H1 (cell line): Measurements from ENCODE around the gene ABCA6.

Experiments used
- CEBPB ChIP-seq: IDR thresholded peaks from 2 replicates; pipeline ENCODE4 v1.6.1; 2012; ENCODE audit warnings: low read depth, low read length
- CTCF ChIP-seq, 3 experiments: IDR thresholded peaks; 1 replicate in 2 of 3; 2 replicates in 1 of 3; pipeline versions ENCODE4 v1.5.1 to v1.6.1; 2011; ENCODE audit warnings: low read length in 3 of 3, mild to moderate bottlenecking in 3 of 3, inconsistent platforms in 2 of 3, low read depth in 1 of 3, moderate library complexity in 1 of 3; ENCODE audit not compliant: insufficient read depth in 1 of 3; ENCODE audit errors: control extremely low read depth in 1 of 3
- EGR1 ChIP-seq: IDR thresholded peaks from 2 replicates; pipeline ENCODE4 v1.6.1; 2011; ENCODE audit warnings: low read depth, low read length, borderline replicate concordance
- JUND ChIP-seq: IDR thresholded peaks from 2 replicates; pipeline ENCODE4 v1.6.1; 2011; ENCODE audit warnings: mild to moderate bottlenecking, improper control_type of control experiment, low read length
- MAFK ChIP-seq: IDR thresholded peaks from 2 replicates; pipeline ENCODE4 v1.6.1; 2012; ENCODE audit warnings: low read depth, mild to moderate bottlenecking, improper control_type of control experiment, low read length
- POLR2A ChIP-seq, 2 experiments: IDR thresholded peaks; 1 replicate in 1 of 2; 2 replicates in 1 of 2; pipeline ENCODE4 v1.6.1; 2011; ENCODE audit warnings: low read depth in 2 of 2, low read length in 2 of 2, mild to moderate bottlenecking in 2 of 2; ENCODE audit errors: control extremely low read depth in 1 of 2
- POLR2AphosphoS5 ChIP-seq: IDR thresholded peaks from 2 replicates; pipeline ENCODE4 v1.6.1; 2011; ENCODE audit warnings: low read depth, low read length
- RFX5 ChIP-seq: IDR thresholded peaks from 2 replicates; pipeline ENCODE4 v1.6.1; 2011; ENCODE audit warnings: low read depth, low read length, improper control_type of control experiment, borderline replicate concordance
- USF2 ChIP-seq: IDR thresholded peaks from 2 replicates; pipeline ENCODE4 v1.6.1; 2011; ENCODE audit warnings: low read length, improper control_type of control experiment

GRCh38 chr17:69047368-69048263 is 94.1 kb downstream of the ABCA6 start:
- TF ChIP-seq JUND = no peak
- TF ChIP-seq CTCF (IDR thresholded peaks at IDR 0.05; ENCODE audit: control extremely low read depth in 1 of 3, insufficient read depth in 1 of 3, low read depth in 1 of 3, low read length in 3 of 3) = no peak
- no peak for TF ChIP-seq EGR1
- no peak for TF ChIP-seq POLR2A (IDR thresholded peaks at IDR 0.05; ENCODE audit: control extremely low read depth in 1 of 2, low read depth in 2 of 2, low read length in 2 of 2)
- TF ChIP-seq MAFK = no peak
- TF ChIP-seq CEBPB = no peak
- TF ChIP-seq RFX5 = no peak
- no peak for TF ChIP-seq POLR2AphosphoS5
- no peak for TF ChIP-seq USF2
